B cell (primary cell): ENCODE results near the gene RNF224.

Experiments
- CTCF ChIP-seq: fragments of 200-600 bp; IDR thresholded peaks from one replicate; pipeline ENCODE4 v1.8.0; 2022; ENCODE audit warnings: antibody characterized with exemption, mild to moderate bottlenecking
- EZH2 ChIP-seq: IDR thresholded peaks from 2 replicates; pipeline ENCODE4 v1.6.1; 2012; ENCODE audit warnings: borderline replicate concordance, low read depth, mild to moderate bottlenecking, moderate library complexity, low read length; ENCODE audit not compliant: insufficient read depth, poor library complexity, severe bottlenecking

- TF ChIP-seq CTCF (no peak), EZH2 (no peak)
These were observed 9.7 kb downstream of the RNF224 start for GRCh38 chr9:137236936-137237421.
